ENCODE measurements around the gene OTUD1. TPM values are rescaled to one million over a fixed set of nuclear protein-coding genes. Genes with fewer than 3 reads are reported as not detected.

The OTUD1 gene
- total and polyA plus RNA-seq, 2 donors from 2014 or later: 14.1 to 27.1 TPM

DNA sequence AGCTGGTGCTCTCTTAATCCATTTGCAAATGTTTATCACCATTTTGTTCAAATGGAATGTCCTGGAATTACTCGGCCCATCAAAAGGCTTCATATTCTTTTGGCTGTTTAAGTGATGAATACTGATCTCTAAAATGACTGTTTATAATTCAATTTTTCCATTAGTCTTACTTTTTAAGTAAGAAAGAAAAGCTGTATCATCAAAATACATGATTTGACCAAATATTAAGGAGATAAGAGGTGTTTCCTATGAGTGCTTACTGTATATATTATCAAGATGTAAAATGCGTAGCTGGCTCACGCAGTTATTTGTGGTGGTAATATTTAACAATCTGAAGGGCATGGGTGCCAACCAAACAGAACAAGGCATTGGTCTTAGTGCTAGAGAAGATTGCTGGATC is 51.2 kb downstream of the OTUD1 start:
- FAIRE-seq (no peak), DNase-seq (no peak)
- H3K27me3 ChIP-seq (ENCODE audit: control insufficient read depth, insufficient read depth, low read length): no peaks in the 10 kb centered on the region
- intact Hi-C loops (cut with DNase I): no loop called here
- TF ChIP-seq, protein P1, sequence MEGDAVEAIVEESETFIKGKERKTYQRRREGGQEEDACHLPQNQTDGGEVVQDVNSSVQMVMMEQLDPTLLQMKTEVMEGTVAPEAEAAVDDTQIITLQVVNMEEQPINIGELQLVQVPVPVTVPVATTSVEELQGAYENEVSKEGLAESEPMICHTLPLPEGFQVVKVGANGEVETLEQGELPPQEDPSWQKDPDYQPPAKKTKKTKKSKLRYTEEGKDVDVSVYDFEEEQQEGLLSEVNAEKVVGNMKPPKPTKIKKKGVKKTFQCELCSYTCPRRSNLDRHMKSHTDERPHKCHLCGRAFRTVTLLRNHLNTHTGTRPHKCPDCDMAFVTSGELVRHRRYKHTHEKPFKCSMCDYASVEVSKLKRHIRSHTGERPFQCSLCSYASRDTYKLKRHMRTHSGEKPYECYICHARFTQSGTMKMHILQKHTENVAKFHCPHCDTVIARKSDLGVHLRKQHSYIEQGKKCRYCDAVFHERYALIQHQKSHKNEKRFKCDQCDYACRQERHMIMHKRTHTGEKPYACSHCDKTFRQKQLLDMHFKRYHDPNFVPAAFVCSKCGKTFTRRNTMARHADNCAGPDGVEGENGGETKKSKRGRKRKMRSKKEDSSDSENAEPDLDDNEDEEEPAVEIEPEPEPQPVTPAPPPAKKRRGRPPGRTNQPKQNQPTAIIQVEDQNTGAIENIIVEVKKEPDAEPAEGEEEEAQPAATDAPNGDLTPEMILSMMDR (IDR thresholded peaks at IDR 0.05; ENCODE audit: borderline replicate concordance, extremely low read depth, insufficient read depth): no peak
- no peaks in the 10 kb centered on the region for H3K4me1 ChIP-seq (ENCODE audit: control insufficient read depth in 2 of 3, insufficient read depth in 2 of 3, low read depth in 1 of 3, low read length in 3 of 3)
- H3K27ac ChIP-seq (ENCODE audit: low read depth in 2 of 2, low read length in 2 of 2): no peak overlapping the region
- H3K36me3 ChIP-seq (ENCODE audit: control insufficient read depth in 2 of 3, insufficient read depth in 3 of 3, low read length in 3 of 3): no peaks in the 10 kb centered on the region
- no peak overlapping the region for H3K9ac ChIP-seq (ENCODE audit: low read length in 3 of 3)
- no peak overlapping the region for H3K4me3 ChIP-seq (ENCODE audit: low read length in 3 of 3)
- no peaks in the 10 kb centered on the region for H3K9me3 ChIP-seq (ENCODE audit: control insufficient read depth in 2 of 3, insufficient read depth in 1 of 3, low read length in 3 of 3)

Small RNA genes within 50 kb of the gene (microRNA-seq; reads per million reads assigned to microRNA genes)
- not detected for gene MIR1254-2

Other genes starting within 250 kb of the OTUD1 start
- not detected for gene PTF1A, start 246.8 kb upstream of the OTUD1 start, total RNA-seq
- gene PTF1A, start 246.8 kb upstream of the OTUD1 start, polyA plus RNA-seq (ENCODE audit: insufficient read depth, low read depth, low replicate concordance): not detected
- gene C10orf67, start 94.3 kb upstream of the OTUD1 start, total RNA-seq: 1.6 TPM
- gene C10orf67, start 94.3 kb upstream of the OTUD1 start, polyA plus RNA-seq (ENCODE audit: insufficient read depth, low read depth, low replicate concordance): 1.1 TPM

All from kidney (tissue), 14 donors.